Head of caudate nucleus (tissue), 42 donors: Measurements from ENCODE around the gene HIBADH.
"Not testable (repeated sequence)": the region's sequence is repeated elsewhere in the genome, so short reads cannot be mapped to it uniquely, and the experiment has no call there.

ENCODE experiments used
- DNase-seq, 42 donors: peaks; one replicate each; pipeline versions ENCODE4 v3.0.0 to v3.0.0-alpha.2; 2020 to 2021; ENCODE audit warnings: mixed read lengths in 7 of 42
- intact Hi-C: fragments of 100-400 bp; cut with DNase I; formaldehyde crosslinking; loops from one replicate; pipeline ENCODE4 v1.15.0; 2022

Gene HIBADH

DNA sequence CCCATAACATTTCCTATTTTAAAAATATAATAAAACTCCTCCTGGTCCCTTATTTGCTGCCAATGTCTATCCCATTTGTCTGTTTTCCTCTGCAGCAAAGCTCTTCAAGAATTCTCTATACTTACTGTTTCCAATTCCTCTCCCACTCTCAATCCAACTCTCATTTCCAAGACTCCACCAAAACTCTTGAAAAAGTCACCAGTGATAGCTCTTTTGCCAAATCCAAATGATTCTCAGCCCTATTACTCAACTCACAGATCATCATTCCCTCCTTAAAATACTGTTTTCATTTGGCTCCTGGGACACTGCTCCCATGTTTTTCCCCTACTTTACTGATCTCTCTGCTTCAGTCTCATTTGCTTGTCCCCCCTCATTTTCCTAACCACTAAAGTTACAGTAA lies 139.4 kb downstream of the HIBADH start:
- intact Hi-C loops = no loop called here
- no peak for DNase-seq

GRCh38 chr7:27522566-27522965 lies 140.1 kb downstream of the HIBADH start:
- intact Hi-C loops = no loop called here
- DNase-seq = no peak

DNA sequence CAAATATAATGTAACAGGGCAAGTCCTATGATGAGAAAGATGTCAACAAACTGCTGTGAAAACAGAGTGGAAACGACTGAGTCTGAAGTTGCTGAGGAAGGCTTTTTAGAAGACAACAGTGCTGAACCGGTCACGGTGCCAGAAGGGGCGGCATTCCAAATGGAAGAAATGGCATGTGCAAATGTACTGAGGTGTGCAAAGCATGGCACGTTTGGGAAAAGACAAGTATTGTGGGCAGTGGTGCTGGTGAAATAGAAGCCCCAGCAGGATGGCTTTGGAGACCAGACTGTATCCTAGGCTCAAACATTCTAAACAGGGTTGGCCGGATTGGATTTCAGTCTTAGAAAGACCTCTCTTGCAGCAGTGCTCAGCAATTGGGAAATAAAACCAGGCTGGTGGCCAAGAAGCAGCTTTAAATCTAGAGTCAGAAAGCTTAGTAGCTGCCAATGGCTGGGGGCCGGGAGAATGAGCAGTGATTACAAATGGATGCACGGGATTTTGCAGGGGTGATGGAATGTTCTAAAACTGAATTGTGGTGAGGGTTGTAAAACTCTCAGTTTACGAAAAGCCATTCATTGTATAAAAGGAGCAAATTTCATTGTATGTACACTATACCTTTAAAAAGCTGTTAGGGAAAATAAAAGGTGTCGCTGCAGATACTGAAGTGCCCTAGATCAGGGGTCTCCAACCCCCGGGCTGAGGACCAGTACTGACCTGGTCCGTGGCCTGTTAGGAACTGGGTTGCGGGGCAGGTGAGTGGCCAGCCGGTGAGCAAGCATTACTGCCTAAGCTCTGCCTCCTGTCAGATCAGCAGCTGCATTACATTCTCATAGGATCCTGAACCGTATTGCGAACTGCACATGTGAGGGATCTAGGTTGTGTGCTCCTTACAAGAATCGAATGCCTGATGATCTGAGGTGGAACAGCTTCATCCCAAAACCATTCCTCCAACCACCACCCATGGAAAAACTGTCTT lies 141.6 kb downstream of the HIBADH start:
- DNase-seq = peak in 4 of 42 donors; percentile 6 to 37 (median 8)

DNA sequence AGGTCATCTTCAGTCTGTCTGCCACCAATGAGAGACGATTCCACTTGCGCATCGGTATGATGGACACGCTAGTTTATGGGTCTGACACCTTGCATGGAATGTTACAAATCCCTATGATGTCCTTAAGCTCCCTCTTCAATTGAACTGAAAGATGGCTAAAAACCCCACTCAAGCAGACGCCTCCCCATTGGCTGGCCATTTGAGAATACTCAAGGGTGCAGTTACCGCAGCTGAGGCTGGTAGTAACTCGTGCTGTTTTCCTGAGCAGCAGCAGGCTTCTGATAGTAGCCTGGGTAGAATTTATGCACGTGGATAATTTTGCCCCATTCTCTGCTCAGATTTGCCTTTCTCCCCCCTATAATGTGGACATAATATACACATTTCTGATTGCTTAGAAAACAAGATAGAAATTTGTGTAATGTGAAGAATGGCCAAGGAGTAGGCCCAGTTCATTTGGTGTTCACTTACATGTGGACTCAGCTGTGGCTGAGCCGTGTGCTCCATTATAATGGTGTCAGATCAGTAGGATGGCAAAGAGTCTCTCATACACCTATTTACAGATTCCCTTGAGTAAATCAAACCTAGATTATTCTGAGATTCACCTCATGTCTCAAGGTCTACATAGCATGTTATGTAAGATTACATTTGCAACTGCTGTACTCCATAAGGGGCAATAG lies 142.8 kb downstream of the HIBADH start:
- DNase-seq = no peak
- intact Hi-C loops = no loop called here

More for the DNA sequence above, 141.6 kb downstream of the HIBADH start:
- intact Hi-C loops = no loop called here

DNA sequence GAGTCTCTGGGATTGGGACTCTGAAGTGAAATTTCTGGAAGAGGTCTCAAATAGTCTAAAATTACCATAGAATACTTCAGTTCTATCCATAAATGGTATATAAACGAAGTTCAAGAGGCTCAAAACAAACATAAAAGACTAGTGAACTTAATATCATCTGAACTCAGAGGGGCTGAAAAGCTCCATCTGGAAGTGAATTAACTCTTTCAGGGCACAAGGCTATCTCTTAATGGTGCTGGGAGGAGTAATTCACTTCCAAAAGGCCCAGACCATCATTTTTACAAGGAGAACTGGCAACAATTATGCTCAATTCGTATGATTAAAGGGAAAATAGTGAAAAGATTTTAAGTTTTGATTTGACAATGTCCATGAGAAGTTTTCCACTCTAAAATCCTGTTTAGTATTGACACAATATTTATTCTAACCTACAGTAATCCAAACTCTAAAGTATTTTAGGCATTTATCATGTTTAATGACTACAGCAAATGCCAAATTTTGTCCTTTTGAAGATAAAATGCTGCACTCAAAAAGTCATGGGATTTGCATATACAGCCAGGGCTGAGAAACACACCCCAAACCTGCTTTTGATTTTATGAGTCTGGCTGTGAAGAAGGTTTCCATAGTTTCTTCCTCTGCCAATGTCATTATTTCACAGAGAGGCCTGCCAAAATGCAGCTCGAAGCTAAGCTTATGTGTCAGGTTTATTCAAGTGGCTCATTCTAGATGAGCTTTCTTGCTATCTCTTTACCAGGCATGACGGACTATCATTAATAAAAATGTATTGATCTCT lies 143.9 kb downstream of the HIBADH start:
- intact Hi-C loops = no loop called here
- no peak for DNase-seq

- intact Hi-C loops = no loop called here
- no peak for DNase-seq
Measured at GRCh38 chr7:27516421-27516820, 146.3 kb downstream of the HIBADH start.

GRCh38 chr7:27515933-27516332 lies 146.8 kb downstream of the HIBADH start:
- DNase-seq = no peak
- intact Hi-C loops = no loop called here

DNA sequence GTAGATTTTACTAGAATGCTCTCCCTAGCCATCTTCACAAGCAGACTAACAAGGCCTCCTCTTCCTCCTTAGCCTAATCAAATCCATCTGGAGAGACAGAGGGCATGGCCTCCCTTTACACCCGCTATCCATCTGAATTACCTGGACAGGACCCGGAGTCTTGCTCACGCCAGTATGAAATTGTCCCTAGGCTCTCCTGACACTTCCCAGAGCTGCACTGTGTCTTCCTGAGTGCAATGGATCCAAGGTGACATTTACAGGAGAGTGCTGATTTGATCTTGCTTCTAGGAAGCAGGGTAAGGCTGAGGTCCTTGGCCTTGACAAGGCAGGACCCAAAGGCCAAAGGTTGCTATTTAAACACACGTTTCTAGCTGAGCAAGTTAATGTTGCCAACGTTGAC lies 147.8 kb downstream of the HIBADH start:
- intact Hi-C loops = no loop called here
- no peak for DNase-seq

DNA sequence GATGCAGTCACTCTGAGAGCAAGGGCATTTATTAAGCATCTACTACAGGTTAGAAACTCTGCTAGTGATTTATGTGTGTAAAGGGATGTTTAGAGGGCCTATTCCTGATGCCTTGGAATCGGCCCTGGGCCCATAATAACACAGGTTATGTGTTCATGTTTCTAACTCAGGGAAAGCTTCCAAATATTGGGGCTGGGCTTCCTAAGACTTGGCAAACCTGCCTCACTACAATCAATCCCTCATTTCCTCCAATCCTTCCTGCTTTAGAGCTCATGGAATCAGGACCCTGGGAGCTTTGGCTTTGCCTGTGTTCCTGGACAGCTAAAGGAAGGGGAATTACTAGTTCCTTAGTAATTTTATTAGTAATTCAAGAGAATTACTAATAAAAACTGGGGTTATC lies 148.8 kb downstream of the HIBADH start:
- intact Hi-C loops = no loop called here

GRCh38 chr7:27511370-27511769 lies 151.3 kb downstream of the HIBADH start:
- intact Hi-C loops, DNase-seq: not testable (repeated sequence)

More for the DNA sequence above, 148.8 kb downstream of the HIBADH start:
- DNase-seq = no peak

DNA sequence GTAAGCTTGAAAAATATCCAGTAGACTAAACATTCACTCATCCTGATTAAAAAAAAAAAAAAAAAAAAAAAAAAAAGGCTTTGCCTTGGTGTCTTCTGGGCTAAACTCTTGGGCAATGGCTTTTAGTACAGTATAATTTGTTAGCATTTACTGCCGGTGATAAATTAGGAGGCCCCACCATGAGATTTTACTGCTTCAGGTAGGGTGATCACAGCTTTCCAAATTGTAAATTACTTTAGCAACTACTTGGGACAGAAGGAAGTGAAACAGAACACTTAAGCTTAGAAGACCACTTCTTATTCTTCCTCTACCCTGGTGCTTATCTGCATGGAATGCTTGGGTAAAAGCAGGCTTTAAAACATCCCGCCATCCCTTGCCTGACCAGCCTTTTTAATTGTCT lies 152.1 kb downstream of the HIBADH start:
- no peak for DNase-seq
- intact Hi-C loops = no loop called here

- DNase-seq, intact Hi-C loops: not testable (repeated sequence)
Measured at GRCh38 chr7:27501879-27502278, 160.8 kb downstream of the HIBADH start.

GRCh38 chr7:27501001-27501400 lies 161.7 kb downstream of the HIBADH start:
- intact Hi-C loops = no loop called here
- no peak for DNase-seq

GRCh38 chr7:27492224-27492623 lies 170.5 kb downstream of the HIBADH start:
- no peak for DNase-seq
- intact Hi-C loops = no loop called here

DNA sequence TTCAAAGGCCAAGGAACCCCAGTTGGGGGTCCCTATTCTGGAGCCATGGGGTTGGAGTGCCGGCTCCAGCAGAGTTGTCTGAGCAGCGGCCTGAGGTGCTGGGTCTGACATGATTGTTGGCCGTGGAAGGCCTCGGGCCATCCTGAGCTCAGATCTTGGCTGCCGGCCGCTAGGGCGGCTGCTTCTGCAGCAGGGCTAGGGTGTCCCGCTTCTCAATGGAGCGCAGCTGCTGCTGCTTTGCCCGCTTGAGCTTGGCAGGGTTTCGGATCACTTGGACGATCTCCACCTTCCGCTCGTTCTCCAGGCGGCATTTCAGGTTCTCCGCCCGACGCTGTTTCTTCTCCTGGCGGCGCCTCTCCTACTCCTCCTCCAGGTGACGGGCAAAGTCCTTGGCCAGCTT lies 171.1 kb downstream of the HIBADH start:
- DNase-seq = no peak
- intact Hi-C loops = no loop called here

- intact Hi-C loops = no loop called here
Measured at GRCh38 chr7:27487509-27487908, 175.2 kb downstream of the HIBADH start.

GRCh38 chr7:27484451-27484850 lies 178.2 kb downstream of the HIBADH start:
- DNase-seq = no peak
- intact Hi-C loops = no loop called here

More at GRCh38 chr7:27487509-27487908, 175.2 kb downstream of the HIBADH start:
- DNase-seq = no peak

DNA sequence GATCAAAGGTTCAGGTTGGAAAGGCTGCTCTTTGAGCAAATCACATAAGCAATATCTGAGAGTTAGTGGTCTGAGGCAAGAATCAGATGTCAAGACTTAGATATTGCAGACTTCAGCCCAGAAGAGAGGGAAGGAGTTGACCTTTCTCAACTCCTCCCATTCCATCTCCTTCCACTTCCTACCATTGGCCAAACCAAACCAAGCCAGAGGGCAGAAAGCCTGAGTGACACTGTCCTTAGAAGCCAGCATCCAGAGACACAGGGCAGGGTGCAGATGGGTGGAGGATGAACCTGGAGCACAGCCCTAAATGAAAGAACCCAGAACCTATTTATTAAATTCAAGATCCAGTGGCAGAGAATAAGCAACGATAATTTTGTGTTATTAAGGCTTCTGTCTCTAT lies 180.5 kb downstream of the HIBADH start:
- no peak for DNase-seq
- intact Hi-C loops = no loop called here

GRCh38 chr7:27478556-27478955 lies 184.1 kb downstream of the HIBADH start:
- DNase-seq = no peak
- intact Hi-C loops = no loop called here

GRCh38 chr7:27478084-27478483 lies 184.6 kb downstream of the HIBADH start:
- no peak for DNase-seq
- intact Hi-C loops = no loop called here
